K562 (cell line): ENCODE data around the gene FMNL3. TPM values are rescaled to one million over a fixed set of nuclear protein-coding genes. Genes with fewer than 3 reads are reported as not detected.

ENCODE experiments used
- ATF7 ChIP-seq: fragments of 450-650 bp; IDR thresholded peaks from 2 replicates; pipeline ENCODE4 v1.7.1; 2014; ENCODE audit warnings: mild to moderate bottlenecking, moderate library complexity
- BRD4 ChIP-seq: fragments of 200-600 bp; sonication (generic); IDR thresholded peaks from 2 replicates; pipeline ENCODE4 v1.6.1; 2017; ENCODE audit warnings: inconsistent platforms
- FIP1L1 ChIP-seq: fragments of 200-400 bp; formaldehyde crosslinking; IDR thresholded peaks from 2 replicates; pipeline ENCODE4 v1.6.1; 2018; ENCODE audit warnings: mild to moderate bottlenecking, low read depth, low read length; ENCODE audit not compliant: poor library complexity, severe bottlenecking
- FOS ChIP-seq: IDR thresholded peaks from 3 replicates; pipeline ENCODE4 v1.6.1; 2011; ENCODE audit not compliant: insufficient read length; ENCODE audit errors: extremely low read depth
- GATAD2B ChIP-seq: fragments of 450-650 bp; IDR thresholded peaks from 2 replicates; pipeline ENCODE4 v1.6.1; 2017; ENCODE audit warnings: mild to moderate bottlenecking, borderline replicate concordance
- GMEB1 ChIP-seq: fragments of 250-450 bp; sonication (Bioruptor Pico); IDR thresholded peaks from 2 replicates; pipeline ENCODE4 v1.4.0; 2020; ENCODE audit warnings: mild to moderate bottlenecking
- HCFC1 ChIP-seq: IDR thresholded peaks from 2 replicates; pipeline ENCODE4 v1.6.1; 2012; ENCODE audit warnings: low read depth, low read length, improper control_type of control experiment
- HMGN3 ChIP-seq: IDR thresholded peaks from 2 replicates; pipeline ENCODE4 v1.6.1; 2011; ENCODE audit warnings: borderline replicate concordance, low read depth, mild to moderate bottlenecking, mixed read lengths, low read length; ENCODE audit not compliant: insufficient read length; ENCODE audit errors: extremely low read depth
- MCM3 ChIP-seq: fragments of 450-650 bp; IDR thresholded peaks from 2 replicates; pipeline ENCODE4 v1.6.1; 2016
- MCM7 ChIP-seq, 2 experiments: fragments of 450-650 bp; IDR thresholded peaks; 2 replicates each; pipeline ENCODE4 v1.6.1; 2016 to 2018
- MNT ChIP-seq, 2 experiments: fragments of 450-650 bp; conservative IDR thresholded peaks; 2 replicates each; pipeline ENCODE4 v1.6.1; 2017; ENCODE audit warnings: mild to moderate bottlenecking in 2 of 2, moderate library complexity in 2 of 2
- NFYB ChIP-seq: IDR thresholded peaks from 2 replicates; pipeline ENCODE4 v1.6.1; 2011; ENCODE audit warnings: mild to moderate bottlenecking, moderate library complexity; ENCODE audit not compliant: insufficient read length; ENCODE audit errors: extremely low read depth
- TEAD4 ChIP-seq, 2 experiments: sonication (generic) in 1 of 2; formaldehyde crosslinking in 1 of 2; IDR thresholded peaks; 2 replicates each; pipeline versions ENCODE4 v1.6.1 to v1.8.0; 2012 to 2022; ENCODE audit warnings: borderline replicate concordance in 1 of 2, inconsistent platforms in 1 of 2, low read length in 1 of 2, mild to moderate bottlenecking in 1 of 2, missing genetic modification reagents in 1 of 2
- ZBTB7A ChIP-seq: IDR thresholded peaks from 2 replicates; pipeline ENCODE4 v1.6.1; 2011; ENCODE audit warnings: low read depth, mild to moderate bottlenecking, low read length, moderate library complexity, borderline replicate concordance; ENCODE audit not compliant: control insufficient read depth
- polyA plus RNA-seq, 8 experiments: library from polyadenylated mRNA; depleted of rRNA in 4 of 8; stranded (reverse) in 5 of 8; unstranded in 3 of 8; fragments of >200 nt; fragmentation: Nextera tagmentation in 2 of 8; fragmentation: Illumina TruSeq in 1 of 8; extraction: Ambion mirVana in 2 of 8; extraction: Trizol in 1 of 8; gene quantifications; 2 replicates each; pipeline versions ENCODE4 v1.2.1 to v1.2.3, GENCODE V29; 2011 to 2014; ENCODE audit warnings: inconsistent platforms in 1 of 8, missing spikeins in 1 of 8
- total RNA-seq, 7 experiments: library from RNA; depleted of rRNA in 6 of 7; stranded (reverse); fragments of >200 nt in 6 of 7; fragmentation: Illumina TruSeq in 2 of 7; extraction: Trizol in 2 of 7; gene quantifications; 2 replicates each; pipeline versions ENCODE4 v1.2.1 to v1.2.3, GENCODE V29; 2011 to 2021; ENCODE audit warnings: low replicate concordance in 1 of 7
- TF ChIP-seq, protein P1 (sequence below): fragments of 450-650 bp; IDR thresholded peaks from 2 replicates; pipeline ENCODE4 v1.6.1; 2018; ENCODE audit not compliant: partially characterized antibody
- TF ChIP-seq, protein P2 (sequence below): fragments of 450-650 bp; IDR thresholded peaks from 2 replicates; pipeline ENCODE4 v1.6.1; 2016
- TF ChIP-seq, protein P3 (sequence below): sonication (generic); formaldehyde crosslinking; IDR thresholded peaks from 2 replicates; pipeline ENCODE4 v1.8.0; 2022; ENCODE audit warnings: missing genetic modification reagents, mild to moderate bottlenecking, moderate library complexity, borderline replicate concordance

FMNL3 gene
- total and polyA plus RNA-seq, 9 of the 15 experiments (the other 6 are each of a cell fraction or from before 2014, with no cell fraction given): 0.49 to 14.4 (median 6.8) TPM

DNA sequence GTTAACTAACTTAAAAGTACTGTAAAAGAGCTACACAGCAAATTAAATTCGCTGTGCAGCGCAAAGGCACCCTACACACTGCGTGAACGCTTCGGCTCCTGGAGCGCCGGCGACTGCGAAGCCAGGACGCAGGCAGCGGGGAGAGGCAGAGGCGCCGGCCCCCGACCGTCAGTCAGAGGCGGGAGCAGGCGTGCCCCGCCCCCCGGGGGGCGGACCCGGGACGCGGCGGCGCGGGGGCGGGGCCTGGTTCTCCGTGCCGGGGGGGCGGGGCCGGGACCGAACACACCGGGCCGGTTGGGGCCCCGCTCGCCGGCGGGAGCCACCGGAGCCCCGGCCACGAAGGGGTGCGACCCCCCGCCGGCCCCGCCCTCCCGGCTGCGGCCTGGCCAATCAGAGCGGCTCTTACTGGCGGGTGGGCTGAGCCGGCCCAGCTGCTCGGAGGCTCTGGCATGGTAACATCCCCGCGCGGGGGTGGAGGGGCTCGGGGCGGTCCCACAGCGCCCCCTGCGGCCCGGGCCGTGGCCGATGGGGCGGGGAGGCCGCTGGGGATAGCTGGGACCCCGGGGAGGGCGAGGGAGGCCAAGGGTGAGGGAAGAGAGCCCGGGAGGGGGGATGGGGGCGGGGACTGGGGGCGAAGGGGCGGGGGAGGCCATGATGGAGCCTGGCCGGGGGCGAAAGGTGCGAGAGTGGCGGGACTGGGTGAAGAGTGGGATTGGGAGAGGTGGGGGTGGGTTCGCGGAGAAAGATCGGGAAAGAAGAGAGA is 83.9 kb downstream of the FMNL3 start, which contains the start of gene PRPF40B (continued):
- peak; percentile 33 to 60; a peak in 1 of 4 replicates for TF ChIP-seq MNT (conservative IDR thresholded peaks at IDR 0.05)
- no peak for TF ChIP-seq BRD4
- no peak for TF ChIP-seq TEAD4 (IDR thresholded peaks at IDR 0.05; ENCODE audit: low read length)
- no peak for TF ChIP-seq TEAD4 (CRISPR knock-in tag; IDR thresholded peaks at IDR 0.05; ENCODE audit: borderline replicate concordance)
- TF ChIP-seq, protein P1, sequence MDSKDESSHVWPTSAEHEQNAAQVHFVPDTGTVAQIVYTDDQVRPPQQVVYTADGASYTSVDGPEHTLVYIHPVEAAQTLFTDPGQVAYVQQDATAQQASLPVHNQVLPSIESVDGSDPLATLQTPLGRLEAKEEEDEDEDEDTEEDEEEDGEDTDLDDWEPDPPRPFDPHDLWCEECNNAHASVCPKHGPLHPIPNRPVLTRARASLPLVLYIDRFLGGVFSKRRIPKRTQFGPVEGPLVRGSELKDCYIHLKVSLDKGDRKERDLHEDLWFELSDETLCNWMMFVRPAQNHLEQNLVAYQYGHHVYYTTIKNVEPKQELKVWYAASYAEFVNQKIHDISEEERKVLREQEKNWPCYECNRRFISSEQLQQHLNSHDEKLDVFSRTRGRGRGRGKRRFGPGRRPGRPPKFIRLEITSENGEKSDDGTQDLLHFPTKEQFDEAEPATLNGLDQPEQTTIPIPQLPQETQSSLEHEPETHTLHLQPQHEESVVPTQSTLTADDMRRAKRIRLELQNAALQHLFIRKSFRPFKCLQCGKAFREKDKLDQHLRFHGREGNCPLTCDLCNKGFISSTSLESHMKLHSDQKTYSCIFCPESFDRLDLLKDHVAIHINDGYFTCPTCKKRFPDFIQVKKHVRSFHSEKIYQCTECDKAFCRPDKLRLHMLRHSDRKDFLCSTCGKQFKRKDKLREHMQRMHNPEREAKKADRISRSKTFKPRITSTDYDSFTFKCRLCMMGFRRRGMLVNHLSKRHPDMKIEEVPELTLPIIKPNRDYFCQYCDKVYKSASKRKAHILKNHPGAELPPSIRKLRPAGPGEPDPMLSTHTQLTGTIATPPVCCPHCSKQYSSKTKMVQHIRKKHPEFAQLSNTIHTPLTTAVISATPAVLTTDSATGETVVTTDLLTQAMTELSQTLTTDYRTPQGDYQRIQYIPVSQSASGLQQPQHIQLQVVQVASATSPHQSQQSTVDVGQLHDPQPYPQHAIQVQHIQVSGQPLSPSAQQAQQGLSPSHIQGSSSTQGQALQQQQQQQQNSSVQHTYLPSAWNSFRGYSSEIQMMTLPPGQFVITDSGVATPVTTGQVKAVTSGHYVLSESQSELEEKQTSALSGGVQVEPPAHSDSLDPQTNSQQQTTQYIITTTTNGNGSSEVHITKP: peak; percentile 26
- TF ChIP-seq, protein P2, sequence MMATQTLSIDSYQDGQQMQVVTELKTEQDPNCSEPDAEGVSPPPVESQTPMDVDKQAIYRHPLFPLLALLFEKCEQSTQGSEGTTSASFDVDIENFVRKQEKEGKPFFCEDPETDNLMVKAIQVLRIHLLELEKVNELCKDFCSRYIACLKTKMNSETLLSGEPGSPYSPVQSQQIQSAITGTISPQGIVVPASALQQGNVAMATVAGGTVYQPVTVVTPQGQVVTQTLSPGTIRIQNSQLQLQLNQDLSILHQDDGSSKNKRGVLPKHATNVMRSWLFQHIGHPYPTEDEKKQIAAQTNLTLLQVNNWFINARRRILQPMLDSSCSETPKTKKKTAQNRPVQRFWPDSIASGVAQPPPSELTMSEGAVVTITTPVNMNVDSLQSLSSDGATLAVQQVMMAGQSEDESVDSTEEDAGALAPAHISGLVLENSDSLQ: peak; percentile 70
- TF ChIP-seq MCM3: no peak
- peak; percentile 91 for TF ChIP-seq ZBTB7A
- peak; percentile 61 for TF ChIP-seq FOS
- peak; percentile 39; the same call in 1 of the 2 replicates for TF ChIP-seq ATF7
- TF ChIP-seq, protein P3, sequence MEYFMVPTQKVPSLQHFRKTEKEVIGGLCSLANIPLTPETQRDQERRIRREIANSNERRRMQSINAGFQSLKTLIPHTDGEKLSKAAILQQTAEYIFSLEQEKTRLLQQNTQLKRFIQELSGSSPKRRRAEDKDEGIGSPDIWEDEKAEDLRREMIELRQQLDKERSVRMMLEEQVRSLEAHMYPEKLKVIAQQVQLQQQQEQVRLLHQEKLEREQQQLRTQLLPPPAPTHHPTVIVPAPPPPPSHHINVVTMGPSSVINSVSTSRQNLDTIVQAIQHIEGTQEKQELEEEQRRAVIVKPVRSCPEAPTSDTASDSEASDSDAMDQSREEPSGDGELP (CRISPR knock-in tag): peak; percentile 98
- TF ChIP-seq HMGN3: peak; percentile 92
- TF ChIP-seq GATAD2B: peak; percentile 86
- TF ChIP-seq HCFC1: peak; percentile 48
- TF ChIP-seq NFYB: peak; percentile 46
- TF ChIP-seq GMEB1 (CRISPR knock-in tag): peak; percentile 61; the same call in 1 of the 2 replicates
- TF ChIP-seq MCM7 (IDR thresholded peaks at IDR 0.05): no peak
- peak; percentile 31 for TF ChIP-seq FIP1L1
